NCI-H510A treated with DMSO at 0.1 percent for 48 hours (cell line): ENCODE results near the gene COL1A1.

Experiments
- DNase-seq: peaks from one replicate; lab custom pipeline; 2025; lab: John Stamatoyannopoulos, UW

Gene COL1A1

DNA sequence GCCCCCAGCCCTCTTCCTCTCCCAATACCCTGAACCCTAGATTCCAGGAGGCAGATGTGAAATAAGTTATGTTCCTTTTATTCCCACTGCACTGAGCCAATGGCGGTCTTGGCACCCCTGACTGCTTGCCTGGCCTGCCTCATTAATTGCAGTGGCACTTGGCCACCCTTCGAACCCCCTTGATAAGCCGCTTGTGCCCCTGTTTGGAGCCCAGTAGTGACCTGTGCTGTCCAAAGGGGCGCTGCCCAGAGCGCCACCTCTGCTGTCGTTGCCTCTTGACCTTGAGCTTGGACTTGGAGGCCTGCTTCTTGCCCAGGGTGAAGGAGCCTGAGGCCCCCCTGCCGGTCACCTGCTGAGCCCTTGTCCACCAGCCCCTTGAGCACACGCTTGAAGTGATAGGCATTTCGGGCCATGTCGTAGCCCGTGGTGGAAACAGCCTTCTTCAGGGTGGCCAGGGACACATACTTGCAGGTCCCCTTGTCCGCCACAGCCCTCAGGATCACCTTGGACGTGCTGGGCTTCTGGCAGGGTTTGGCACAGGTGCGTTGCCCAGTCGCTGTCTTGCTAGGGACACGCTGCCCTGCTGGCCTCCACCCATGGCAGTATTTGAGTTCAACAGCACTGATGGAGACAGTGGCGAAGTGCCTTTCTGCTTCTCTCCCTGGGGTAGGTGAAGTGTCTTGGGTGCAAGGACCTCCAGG is 29.9 kb downstream of the COL1A1 start:
- DNase-seq: no peak

GRCh38 chr17:50170662-50171370 is 30.6 kb downstream of the COL1A1 start:
- no peak for DNase-seq

- no peak for DNase-seq
Measured at GRCh38 chr17:50169881-50170459, 31.5 kb downstream of the COL1A1 start.

DNA sequence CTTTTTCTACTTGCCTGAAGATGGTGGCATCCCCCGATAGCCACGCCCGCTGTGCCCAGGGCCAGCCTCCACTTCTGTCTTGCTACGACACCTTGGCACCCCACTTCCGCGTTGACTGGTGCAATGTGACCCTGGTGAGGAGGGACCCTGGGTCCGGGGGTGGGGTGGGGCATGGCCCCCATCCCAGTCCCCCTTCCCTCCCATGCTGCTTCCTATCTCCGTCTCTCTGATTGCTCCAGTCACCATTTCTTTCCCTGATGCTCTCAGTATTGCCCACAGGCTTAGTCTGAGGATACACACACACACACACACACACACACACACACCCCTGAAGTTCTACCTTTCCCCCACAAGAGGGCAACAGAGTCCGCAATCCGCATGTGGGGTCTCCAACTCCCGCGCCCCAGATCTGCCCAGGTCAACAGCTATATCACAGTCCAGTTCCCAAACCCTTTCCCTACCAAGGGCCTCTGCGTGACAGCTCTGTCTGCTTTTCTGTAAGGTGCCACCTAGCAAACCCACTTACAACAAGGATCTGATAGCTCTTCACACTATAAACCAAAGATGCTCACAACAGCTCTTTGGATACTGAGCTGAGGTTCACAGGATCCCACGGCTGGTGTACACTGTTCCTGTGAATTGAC is 32.2 kb downstream of the COL1A1 start:
- DNase-seq: peak; percentile 61

DNA sequence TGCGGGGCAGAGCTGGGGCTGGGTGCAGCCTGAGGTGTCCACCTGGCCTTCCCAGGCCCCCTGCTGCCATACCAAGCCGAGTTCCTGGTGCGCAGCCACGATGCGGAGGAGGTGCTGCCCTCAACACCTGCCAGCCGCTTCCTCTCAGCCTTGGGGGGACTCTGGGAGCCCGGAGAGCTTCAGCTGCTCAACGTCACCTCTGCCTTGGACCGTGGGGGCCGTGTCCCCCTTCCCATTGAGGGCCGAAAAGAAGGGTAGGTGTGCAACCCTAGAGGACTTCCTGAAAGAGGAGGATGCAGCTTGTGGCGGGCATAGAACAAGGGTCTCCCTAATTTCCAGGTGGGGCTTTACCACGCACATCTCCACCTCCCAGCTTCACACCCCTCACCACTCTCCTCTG is 33.1 kb downstream of the COL1A1 start:
- DNase-seq: no peak

GRCh38 chr17:50167371-50167770 is 34.1 kb downstream of the COL1A1 start:
- no peak for DNase-seq

GRCh38 chr17:50166518-50167181 is 34.8 kb downstream of the COL1A1 start:
- no peak for DNase-seq

DNA sequence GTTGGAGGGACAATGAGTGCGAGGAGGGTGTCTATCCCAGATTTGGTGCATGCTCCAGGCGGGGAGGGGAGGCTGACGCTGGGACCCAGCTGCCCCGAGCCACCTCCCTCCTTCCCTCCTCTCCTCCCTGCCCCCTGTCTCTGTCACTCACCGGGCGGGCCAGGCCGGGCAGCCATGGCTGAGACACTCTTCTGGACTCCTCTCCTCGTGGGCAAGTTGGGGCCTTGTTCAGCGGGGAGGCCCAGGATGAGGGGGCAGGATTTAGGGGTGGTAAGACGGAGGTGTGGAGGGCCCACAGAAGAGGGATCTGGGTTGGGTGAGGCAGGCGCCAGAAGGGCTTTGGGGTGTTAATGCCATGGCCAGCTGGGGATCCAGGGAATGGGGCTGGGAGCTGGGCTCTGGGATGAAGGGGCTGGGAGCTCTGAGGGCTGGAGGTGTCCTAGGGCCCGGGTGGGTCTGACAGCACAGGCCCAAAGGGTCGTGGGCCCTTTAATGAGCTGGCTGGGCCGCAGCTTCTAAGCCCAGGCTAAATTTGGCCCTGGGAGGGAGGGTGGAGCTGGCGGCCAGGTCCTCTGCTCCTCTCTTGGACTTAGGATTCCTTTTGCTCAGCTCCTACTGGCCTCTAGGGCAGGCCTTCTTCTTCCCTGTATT is 35.4 kb downstream of the COL1A1 start, which contains the start of gene SGCA:
SGCA (plus strand) TSS at position 139 of the 651 bp plus-strand sequence; CDS start at position 175, 36 bp downstream.
- no peak for DNase-seq

- no peak for DNase-seq
Measured at GRCh38 chr17:50165466-50165865, 36.0 kb downstream of the COL1A1 start.

- DNase-seq: no peak
Measured at GRCh38 chr17:50165066-50165465, 36.4 kb downstream of the COL1A1 start.

- no peak for DNase-seq
Measured at GRCh38 chr17:50164697-50164988, 36.8 kb downstream of the COL1A1 start.

- no peak for DNase-seq
Measured at GRCh38 chr17:50163843-50164696, 37.4 kb downstream of the COL1A1 start.

DNA sequence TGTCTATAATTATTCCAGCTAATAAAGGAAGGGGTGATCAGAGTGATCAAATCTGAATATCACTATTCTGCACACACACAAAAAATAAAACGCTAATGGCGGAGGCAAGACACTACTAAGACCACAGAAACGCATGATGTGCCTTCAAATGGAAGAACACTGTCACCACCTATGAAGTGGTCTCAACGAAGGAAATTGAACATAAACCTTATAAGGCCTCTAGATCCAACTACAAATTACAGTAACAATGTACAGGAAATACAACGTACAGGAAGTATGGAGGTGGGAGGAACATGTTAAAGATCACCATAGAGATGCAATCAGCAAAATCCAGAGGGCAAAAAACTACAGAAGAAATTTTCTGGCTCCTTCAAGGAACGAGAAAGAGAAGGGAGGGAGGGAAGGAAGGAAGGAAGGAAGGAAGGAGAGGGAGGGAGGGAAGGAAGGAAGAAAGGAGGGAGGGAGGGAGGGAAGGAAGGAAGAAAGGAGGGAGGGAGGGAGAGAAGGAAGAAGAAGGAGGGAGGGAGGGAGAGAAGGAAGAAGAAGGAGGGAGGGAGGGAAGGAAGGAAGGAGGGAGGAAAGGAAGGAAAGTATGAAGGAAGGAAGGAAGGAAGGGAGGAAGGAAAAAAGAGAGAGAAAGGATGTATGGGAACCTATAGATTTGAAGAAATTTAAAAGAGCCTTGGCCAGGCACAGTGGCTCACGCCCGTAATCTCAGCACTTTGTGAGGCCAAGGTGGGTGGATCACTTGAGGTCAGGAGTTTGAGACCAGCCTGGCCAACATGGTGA is 38.8 kb downstream of the COL1A1 start:
- DNase-seq: no peak

DNA sequence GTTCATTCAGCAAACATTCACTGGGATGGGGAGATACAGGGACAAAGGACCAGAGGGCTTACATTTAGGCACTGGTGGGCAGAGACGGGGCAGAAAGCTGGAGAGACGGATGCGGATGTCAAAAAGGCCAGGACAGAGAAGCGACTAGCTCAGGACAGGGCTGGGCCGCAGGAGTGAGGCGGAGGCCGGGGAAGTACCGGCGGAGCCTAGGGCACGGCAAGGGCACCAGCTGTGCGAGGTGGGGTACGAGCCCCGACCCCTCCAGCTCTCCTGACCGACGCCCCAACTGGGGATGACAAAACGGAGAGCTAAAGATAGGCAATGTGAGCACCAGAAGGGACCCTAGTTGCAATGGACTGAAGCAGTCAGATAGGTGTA is 39.5 kb downstream of the COL1A1 start:
- no peak for DNase-seq

GRCh38 chr17:50161023-50161910 is 40.2 kb downstream of the COL1A1 start:
- peak; percentile 98 for DNase-seq

DNA sequence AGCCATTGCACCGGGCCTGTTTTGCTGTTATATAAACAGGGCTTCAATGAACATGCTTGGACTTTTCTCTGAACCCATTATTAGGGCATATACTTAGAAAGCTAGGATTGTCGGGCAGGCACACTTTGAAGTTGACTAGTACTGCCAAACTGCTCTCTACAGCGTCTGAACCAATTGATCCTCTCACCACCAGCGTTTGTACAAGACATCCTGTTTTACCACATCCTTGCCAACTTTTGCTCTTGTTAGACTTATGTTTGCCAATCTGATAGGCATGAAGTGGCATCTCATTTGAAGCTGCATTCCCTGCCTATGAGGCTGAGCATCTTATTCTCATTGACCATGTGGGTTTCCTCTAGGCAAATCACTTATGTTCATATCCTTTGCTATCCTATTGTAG is 43.5 kb downstream of the COL1A1 start:
- no peak for DNase-seq

- no peak for DNase-seq
Measured at GRCh38 chr17:50155115-50155819, 46.2 kb downstream of the COL1A1 start.

GRCh38 chr17:50154604-50155003 is 46.8 kb downstream of the COL1A1 start:
- no peak for DNase-seq
